Stimulated activated CD8-positive, alpha-beta memory T cell treated with anti-CD3 and anti-CD28 coated beads, Interleukin-15, amount 100 ng/mL, for 1 hour (primary cell): ENCODE results near the gene DGKE.

Source experiments
- DNase-seq: peaks from one replicate; pipeline ENCODE4 v3.0.0-alpha.2; 2020; ENCODE audit warnings: low read depth

DGKE gene

DNA sequence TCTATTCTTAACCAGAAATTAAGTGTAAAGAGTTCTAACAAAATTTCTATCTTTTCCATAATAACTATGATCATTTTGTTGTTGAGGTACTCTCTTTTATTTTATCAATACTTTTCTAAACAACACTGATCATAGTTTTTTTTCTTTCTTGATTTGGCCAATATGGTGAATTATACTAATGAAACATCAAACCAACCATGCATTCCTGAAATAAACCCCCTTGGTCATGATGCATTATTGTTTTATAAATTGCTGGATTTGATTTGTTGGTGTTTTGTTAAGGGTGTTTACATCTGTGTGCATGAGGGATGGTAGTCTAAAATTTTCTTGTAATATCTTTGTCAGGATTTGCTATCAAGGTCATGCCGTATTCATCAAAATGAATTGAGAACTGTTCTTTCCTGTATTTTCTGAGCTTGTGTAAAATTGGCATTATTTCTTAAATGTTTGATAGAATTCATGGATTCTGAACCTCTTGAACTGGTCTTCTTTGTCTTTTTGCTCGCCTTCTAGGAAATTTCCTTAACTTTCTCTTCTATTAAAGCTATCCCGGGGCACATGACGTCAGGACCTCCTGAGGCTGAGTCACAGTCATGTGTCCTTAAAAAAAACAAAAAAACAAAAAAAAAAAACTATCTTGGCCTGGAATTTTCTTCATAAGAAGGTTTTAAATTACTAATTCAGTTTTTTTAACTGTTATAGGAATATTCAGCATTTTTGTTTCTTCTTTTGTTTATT lies 83.8 kb downstream of the DGKE start:
- DNase-seq, result no peak

GRCh38 chr17:56918916-56919315 lies 85.0 kb downstream of the DGKE start:
- no peak for DNase-seq
